ENCODE measurements around the gene PEDS1. TPM values are rescaled to one million over a fixed set of nuclear protein-coding genes. Genes with fewer than 3 reads are reported as not detected.

PEDS1 gene
- total RNA-seq, 1 experiment from 2014 or later: 35.6 TPM

DNA sequence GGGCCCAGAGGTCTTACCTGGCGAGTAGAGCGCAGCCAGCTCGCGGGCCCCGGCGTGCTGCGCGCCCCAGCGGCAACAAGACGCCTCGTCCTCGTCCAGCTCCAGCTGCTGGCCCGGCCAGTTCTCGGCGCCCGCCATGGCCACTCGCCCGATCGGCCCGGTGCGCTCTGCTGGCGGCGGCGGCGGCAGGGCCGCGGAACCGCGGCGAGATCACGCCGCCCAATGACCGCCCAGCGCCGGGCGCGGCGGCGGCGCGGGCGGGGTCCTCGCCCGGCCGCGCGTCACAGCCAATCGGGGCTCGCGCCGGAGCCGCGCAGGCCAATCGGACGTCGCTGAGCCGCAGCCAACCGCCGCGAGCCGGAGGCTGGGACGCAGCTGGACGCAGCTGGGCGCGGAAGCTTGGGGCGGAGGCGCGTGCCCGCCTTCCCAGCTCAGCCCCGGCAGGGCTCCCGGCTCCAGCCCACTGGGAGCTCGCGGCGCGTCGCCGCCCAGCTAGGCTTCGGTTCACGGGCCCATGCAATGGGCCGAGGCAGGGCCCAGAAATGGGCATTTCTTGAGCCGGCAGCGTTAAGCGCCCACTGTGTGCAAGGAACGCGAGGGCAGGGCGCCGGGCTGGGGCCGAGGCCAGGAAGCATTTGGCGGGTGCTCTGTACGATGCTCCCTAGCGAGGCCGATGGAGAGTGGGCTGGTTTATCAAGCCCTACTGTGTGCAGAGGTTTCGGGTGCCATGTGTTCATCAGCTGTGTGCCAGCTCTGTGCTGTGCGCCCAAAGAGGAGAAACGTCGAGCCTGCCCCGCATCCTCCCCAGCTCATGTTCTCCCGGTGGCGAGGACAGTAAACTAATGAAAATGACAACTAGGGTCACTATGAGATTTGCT lies at the start of gene PEDS1 (continued):
- TF ChIP-seq, protein P1, sequence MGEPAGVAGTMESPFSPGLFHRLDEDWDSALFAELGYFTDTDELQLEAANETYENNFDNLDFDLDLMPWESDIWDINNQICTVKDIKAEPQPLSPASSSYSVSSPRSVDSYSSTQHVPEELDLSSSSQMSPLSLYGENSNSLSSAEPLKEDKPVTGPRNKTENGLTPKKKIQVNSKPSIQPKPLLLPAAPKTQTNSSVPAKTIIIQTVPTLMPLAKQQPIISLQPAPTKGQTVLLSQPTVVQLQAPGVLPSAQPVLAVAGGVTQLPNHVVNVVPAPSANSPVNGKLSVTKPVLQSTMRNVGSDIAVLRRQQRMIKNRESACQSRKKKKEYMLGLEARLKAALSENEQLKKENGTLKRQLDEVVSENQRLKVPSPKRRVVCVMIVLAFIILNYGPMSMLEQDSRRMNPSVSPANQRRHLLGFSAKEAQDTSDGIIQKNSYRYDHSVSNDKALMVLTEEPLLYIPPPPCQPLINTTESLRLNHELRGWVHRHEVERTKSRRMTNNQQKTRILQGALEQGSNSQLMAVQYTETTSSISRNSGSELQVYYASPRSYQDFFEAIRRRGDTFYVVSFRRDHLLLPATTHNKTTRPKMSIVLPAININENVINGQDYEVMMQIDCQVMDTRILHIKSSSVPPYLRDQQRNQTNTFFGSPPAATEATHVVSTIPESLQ (CRISPR knock-in tag; IDR thresholded peaks at IDR 0.05): no peak
- TF ChIP-seq FOXK1 (CRISPR knock-in tag; IDR thresholded peaks at IDR 0.05) (peak; percentile 73), CREM (CRISPR knock-in tag; IDR thresholded peaks at IDR 0.05) (peak; percentile 70; the same call in 1 of the 2 replicates), ZNF416 (CRISPR knock-in tag; IDR thresholded peaks at IDR 0.05) (no peak), NR1H2 (CRISPR knock-in tag; IDR thresholded peaks at IDR 0.05) (no peak), IRF2 (CRISPR knock-in tag; IDR thresholded peaks at IDR 0.05; ENCODE audit: borderline replicate concordance, low read depth) (no peak), ZMAT4 (CRISPR knock-in tag; IDR thresholded peaks at IDR 0.05) (no peak), SOX15 (CRISPR knock-in tag; IDR thresholded peaks at IDR 0.05) (no peak), ZNF138 (CRISPR knock-in tag; conservative IDR thresholded peaks at IDR 0.05) (no peak), PRRX2 (CRISPR knock-in tag; IDR thresholded peaks at IDR 0.05) (no peak), ZNF263 (CRISPR knock-in tag; IDR thresholded peaks at IDR 0.05; ENCODE audit: low read depth) (peak; percentile 63; the same call in 1 of the 2 replicates), ESRRA (CRISPR knock-in tag; IDR thresholded peaks at IDR 0.05; ENCODE audit: borderline replicate concordance) (peak; percentile 88; the same call in 1 of the 2 replicates), NFATC4 (CRISPR knock-in tag; IDR thresholded peaks at IDR 0.05) (no peak), GABPB1 (CRISPR knock-in tag; IDR thresholded peaks at IDR 0.05) (peak; percentile 79), ZNF396 (CRISPR knock-in tag; IDR thresholded peaks at IDR 0.05; ENCODE audit: borderline replicate concordance) (no peak), GTF2I (CRISPR knock-in tag; conservative IDR thresholded peaks at IDR 0.05) (no peak), ELF4 (CRISPR knock-in tag; IDR thresholded peaks at IDR 0.05; ENCODE audit: low read depth) (0 out of 2 replicates have a peak, but pooled peaks have one; percentile 25)
- TF ChIP-seq, protein P2, sequence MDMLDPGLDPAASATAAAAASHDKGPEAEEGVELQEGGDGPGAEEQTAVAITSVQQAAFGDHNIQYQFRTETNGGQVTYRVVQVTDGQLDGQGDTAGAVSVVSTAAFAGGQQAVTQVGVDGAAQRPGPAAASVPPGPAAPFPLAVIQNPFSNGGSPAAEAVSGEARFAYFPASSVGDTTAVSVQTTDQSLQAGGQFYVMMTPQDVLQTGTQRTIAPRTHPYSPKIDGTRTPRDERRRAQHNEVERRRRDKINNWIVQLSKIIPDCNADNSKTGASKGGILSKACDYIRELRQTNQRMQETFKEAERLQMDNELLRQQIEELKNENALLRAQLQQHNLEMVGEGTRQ (CRISPR knock-in tag; IDR thresholded peaks at IDR 0.05): peak; percentile 53; the same call in 1 of the 2 replicates
- TF ChIP-seq, protein P3, sequence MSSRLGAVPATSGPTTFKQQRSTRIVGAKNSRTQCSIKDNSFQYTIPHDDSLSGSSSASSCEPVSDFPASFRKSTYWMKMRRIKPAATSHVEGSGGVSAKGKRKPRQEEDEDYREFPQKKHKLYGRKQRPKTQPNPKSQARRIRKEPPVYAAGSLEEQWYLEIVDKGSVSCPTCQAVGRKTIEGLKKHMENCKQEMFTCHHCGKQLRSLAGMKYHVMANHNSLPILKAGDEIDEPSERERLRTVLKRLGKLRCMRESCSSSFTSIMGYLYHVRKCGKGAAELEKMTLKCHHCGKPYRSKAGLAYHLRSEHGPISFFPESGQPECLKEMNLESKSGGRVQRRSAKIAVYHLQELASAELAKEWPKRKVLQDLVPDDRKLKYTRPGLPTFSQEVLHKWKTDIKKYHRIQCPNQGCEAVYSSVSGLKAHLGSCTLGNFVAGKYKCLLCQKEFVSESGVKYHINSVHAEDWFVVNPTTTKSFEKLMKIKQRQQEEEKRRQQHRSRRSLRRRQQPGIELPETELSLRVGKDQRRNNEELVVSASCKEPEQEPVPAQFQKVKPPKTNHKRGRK (CRISPR knock-in tag; IDR thresholded peaks at IDR 0.05; ENCODE audit: borderline replicate concordance): no peak
- TF ChIP-seq, protein P4, sequence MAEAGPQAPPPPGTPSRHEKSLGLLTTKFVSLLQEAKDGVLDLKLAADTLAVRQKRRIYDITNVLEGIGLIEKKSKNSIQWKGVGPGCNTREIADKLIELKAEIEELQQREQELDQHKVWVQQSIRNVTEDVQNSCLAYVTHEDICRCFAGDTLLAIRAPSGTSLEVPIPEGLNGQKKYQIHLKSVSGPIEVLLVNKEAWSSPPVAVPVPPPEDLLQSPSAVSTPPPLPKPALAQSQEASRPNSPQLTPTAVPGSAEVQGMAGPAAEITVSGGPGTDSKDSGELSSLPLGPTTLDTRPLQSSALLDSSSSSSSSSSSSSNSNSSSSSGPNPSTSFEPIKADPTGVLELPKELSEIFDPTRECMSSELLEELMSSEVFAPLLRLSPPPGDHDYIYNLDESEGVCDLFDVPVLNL (CRISPR knock-in tag; IDR thresholded peaks at IDR 0.05; ENCODE audit: borderline replicate concordance, low read depth): no peak
- TF ChIP-seq, protein P5, sequence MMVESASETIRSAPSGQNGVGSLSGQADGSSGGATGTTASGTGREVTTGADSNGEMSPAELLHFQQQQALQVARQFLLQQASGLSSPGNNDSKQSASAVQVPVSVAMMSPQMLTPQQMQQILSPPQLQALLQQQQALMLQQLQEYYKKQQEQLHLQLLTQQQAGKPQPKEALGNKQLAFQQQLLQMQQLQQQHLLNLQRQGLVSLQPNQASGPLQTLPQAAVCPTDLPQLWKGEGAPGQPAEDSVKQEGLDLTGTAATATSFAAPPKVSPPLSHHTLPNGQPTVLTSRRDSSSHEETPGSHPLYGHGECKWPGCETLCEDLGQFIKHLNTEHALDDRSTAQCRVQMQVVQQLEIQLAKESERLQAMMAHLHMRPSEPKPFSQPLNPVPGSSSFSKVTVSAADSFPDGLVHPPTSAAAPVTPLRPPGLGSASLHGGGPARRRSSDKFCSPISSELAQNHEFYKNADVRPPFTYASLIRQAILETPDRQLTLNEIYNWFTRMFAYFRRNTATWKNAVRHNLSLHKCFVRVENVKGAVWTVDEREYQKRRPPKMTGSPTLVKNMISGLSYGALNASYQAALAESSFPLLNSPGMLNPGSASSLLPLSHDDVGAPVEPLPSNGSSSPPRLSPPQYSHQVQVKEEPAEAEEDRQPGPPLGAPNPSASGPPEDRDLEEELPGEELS (CRISPR knock-in tag; IDR thresholded peaks at IDR 0.05): peak; percentile 93
- TF ChIP-seq, protein P6, sequence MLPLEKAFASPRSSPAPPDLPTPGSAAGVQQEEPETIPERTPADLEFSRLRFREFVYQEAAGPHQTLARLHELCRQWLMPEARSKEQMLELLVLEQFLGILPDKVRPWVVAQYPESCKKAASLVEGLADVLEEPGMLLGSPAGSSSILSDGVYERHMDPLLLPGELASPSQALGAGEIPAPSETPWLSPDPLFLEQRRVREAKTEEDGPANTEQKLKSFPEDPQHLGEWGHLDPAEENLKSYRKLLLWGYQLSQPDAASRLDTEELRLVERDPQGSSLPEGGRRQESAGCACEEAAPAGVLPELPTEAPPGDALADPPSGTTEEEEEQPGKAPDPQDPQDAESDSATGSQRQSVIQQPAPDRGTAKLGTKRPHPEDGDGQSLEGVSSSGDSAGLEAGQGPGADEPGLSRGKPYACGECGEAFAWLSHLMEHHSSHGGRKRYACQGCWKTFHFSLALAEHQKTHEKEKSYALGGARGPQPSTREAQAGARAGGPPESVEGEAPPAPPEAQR (CRISPR knock-in tag; IDR thresholded peaks at IDR 0.05): no peak
- TF ChIP-seq, protein P7, sequence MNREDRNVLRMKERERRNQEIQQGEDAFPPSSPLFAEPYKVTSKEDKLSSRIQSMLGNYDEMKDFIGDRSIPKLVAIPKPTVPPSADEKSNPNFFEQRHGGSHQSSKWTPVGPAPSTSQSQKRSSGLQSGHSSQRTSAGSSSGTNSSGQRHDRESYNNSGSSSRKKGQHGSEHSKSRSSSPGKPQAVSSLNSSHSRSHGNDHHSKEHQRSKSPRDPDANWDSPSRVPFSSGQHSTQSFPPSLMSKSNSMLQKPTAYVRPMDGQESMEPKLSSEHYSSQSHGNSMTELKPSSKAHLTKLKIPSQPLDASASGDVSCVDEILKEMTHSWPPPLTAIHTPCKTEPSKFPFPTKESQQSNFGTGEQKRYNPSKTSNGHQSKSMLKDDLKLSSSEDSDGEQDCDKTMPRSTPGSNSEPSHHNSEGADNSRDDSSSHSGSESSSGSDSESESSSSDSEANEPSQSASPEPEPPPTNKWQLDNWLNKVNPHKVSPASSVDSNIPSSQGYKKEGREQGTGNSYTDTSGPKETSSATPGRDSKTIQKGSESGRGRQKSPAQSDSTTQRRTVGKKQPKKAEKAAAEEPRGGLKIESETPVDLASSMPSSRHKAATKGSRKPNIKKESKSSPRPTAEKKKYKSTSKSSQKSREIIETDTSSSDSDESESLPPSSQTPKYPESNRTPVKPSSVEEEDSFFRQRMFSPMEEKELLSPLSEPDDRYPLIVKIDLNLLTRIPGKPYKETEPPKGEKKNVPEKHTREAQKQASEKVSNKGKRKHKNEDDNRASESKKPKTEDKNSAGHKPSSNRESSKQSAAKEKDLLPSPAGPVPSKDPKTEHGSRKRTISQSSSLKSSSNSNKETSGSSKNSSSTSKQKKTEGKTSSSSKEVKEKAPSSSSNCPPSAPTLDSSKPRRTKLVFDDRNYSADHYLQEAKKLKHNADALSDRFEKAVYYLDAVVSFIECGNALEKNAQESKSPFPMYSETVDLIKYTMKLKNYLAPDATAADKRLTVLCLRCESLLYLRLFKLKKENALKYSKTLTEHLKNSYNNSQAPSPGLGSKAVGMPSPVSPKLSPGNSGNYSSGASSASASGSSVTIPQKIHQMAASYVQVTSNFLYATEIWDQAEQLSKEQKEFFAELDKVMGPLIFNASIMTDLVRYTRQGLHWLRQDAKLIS (CRISPR knock-in tag; IDR thresholded peaks at IDR 0.05; ENCODE audit: borderline replicate concordance): no peak
- TF ChIP-seq, protein P8, sequence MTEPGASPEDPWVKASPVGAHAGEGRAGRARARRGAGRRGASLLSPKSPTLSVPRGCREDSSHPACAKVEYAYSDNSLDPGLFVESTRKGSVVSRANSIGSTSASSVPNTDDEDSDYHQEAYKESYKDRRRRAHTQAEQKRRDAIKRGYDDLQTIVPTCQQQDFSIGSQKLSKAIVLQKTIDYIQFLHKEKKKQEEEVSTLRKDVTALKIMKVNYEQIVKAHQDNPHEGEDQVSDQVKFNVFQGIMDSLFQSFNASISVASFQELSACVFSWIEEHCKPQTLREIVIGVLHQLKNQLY (CRISPR knock-in tag; IDR thresholded peaks at IDR 0.05): no peak
